Body of pancreas (tissue), 4 donors: ENCODE measurements around the gene HOXA3. TPM values are rescaled to one million over a fixed set of nuclear protein-coding genes. Genes with fewer than 3 reads are reported as not detected.

Experiments
- ATAC-seq: fragments of 150-250 bp; one replicate; pipeline ENCODE4 v1.9.1; 2016
- DNase-seq, 4 donors: peaks; one replicate each; pipeline ENCODE4 v3.0.0-alpha.2; 2019
- H3K27ac ChIP-seq, 4 donors: fragments of 200-600 bp; sonication (generic); 1 replicate in 3 of 4; 2 replicates in 1 of 4; pipeline versions ENCODE4 v1.5.1 to v1.6.1; 2016 to 2019; ENCODE audit warnings: mild to moderate bottlenecking in 1 of 4, mixed read lengths in 1 of 4, moderate library complexity in 1 of 4
- H3K27me3 ChIP-seq, 2 donors: fragments of 200-600 bp; sonication (generic); one replicate each; pipeline ENCODE4 v1.6.0; 2016; ENCODE audit warnings: mild to moderate bottlenecking in 1 of 2
- H3K36me3 ChIP-seq, 2 donors: fragments of 200-600 bp; sonication (generic); replicated peaks in 1 of 2; 2 replicates each; pipeline ENCODE4 v1.5.1; 2016; ENCODE audit warnings: low read depth in 2 of 2; ENCODE audit not compliant: insufficient read depth in 1 of 2
- H3K4me1 ChIP-seq: fragments of 200-600 bp; sonication (generic); one replicate; pipeline ENCODE4 v1.6.0; 2016
- H3K4me3 ChIP-seq, 2 donors: fragments of 200-600 bp; sonication (generic); 1 replicate in 1 of 2; 2 replicates in 1 of 2; pipeline ENCODE4 v1.5.1; 2016 to 2019
- H3K9me3 ChIP-seq, 3 donors: fragments of 200-600 bp; sonication (generic); 1 replicate in 2 of 3; 2 replicates in 1 of 3; pipeline ENCODE4 v1.5.1; 2016
- CTCF ChIP-seq, 7 experiments: fragments of 450-650 bp in 4 of 7; fragments of 200-600 bp in 3 of 7; sonication (generic) in 3 of 7; IDR thresholded peaks; one replicate each; pipeline ENCODE4 v1.5.1; 2016 to 2019; ENCODE audit warnings: antibody characterized with exemption in 7 of 7
- POLR2A ChIP-seq, 3 donors: fragments of 450-650 bp; IDR thresholded peaks; one replicate each; pipeline ENCODE4 v1.6.1; 2016; ENCODE audit warnings: antibody characterized with exemption in 3 of 3, mild to moderate bottlenecking in 2 of 3
- WGBS, 2 donors: methylation state at CpG; one replicate each; pipeline ENCODE4 v1.1.5; 2017; 5-methylcytosine and 5-hydroxymethylcytosine counted together
- intact Hi-C: fragments of 100-400 bp; cut with DNase I; formaldehyde crosslinking; loops from one replicate; pipeline ENCODE4 v1.15.1; 2023
- total RNA-seq, 2 donors: library from RNA; depleted of rRNA; stranded (reverse); fragments of >200 nt; gene quantifications; one replicate each; pipeline ENCODE4 v1.1.0, GENCODE V29; 2016

Gene HOXA3
- total RNA-seq, 2 donors from 2014 or later = 1.6 TPM; not detected in 1

DNA sequence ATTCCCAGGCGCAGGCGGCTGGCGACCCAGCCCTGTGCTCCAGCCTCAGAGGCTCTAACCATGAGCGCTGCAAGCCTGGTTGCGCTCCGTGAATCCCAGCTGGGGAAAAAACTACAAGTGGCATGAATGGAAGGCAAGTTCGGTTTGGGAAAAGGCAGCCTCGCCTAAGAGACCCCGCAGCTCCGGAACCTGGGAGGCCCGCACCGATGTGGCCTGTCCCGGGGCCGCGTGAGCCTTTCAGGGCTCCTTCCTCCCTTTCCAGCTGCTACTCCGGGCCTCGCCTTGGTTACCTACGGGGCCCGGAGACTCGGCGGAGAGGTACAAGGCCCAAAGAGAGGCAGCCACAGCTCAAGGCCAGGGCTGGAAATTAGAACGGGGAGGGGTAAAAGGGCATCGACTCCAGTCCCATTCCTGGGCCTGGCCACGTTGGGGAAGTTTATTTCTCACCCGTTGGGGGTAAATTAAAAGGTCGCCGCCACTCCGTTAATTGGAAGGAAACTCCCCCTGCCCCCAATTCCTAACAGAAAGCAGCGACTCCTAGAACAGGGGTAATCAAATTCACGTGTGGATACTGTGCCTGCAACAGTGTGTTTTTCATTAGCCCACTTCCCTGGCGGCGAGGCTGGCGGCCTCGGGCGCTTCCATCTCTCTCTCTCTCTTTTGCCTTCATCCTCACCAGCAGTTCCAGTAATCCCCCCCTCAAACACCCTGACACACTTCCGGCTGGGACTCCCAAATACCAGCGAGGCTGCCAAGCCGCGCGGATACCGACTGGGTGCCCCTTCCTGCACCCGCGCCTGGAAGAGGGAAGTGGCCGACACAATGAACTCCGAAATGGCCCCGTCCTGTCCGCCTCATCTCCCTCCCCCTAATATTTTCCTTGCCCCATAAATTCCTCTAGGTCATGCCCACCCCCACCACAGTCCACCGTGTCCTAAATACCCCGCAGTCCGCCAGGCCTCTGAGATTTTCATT lies 14.4 kb upstream of the HOXA3 start:
- Histone ChIP-seq H3K36me3 (no peaks in the 10 kb centered on the region), H3K4me1 (peaks cover 12% of the 10 kb centered on the region), H3K27ac (no peak overlapping the region), H3K4me3 (no peak overlapping the region), H3K9me3 (no peaks in the 10 kb centered on the region), H3K27me3 (peaks cover 0 to 76% of the 10 kb centered on the region in 2 donors)
- DNase-seq (no peak), ATAC-seq (no peak)
- no peak for TF ChIP-seq POLR2A (IDR thresholded peaks at IDR 0.05)
- intact Hi-C loops = loop anchor here (10.0 kb wide), 1 partner anchor 312 kb away; no protein-coding TSS in a partner anchor
- WGBS, 2 donors = 8 to 19% methylated on average over 37 to 50 of the region's 50 CpGs

DNA sequence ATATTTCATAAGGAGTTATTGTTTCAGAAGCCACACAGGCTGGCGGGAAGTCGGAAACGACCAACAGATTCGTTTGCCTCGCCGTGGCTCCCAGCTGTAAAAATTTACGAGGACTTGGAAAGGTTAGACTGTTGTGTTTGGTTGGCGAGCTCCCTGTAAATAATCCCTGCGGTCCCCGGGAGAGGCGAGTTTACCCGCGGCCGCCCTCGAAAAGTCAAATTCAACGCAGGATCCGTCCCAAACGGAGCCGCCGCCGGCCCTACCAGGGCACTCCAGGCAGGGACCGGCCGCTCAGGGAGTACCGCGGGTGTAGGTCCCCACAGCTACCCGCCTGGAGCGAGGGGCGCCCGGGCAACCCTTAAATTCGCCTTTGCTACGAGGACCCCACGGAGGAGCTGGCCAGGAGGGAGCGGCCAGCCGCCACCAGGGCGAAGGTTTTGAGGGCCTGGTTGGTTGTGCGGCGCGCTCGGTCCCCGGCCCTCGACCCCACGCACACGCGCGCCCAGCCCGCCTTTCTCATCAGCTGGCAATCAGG lies 13.7 kb upstream of the HOXA3 start:
- WGBS, 2 donors = 7 to 15% methylated on average over 17 to 46 of the region's 46 CpGs
- TF ChIP-seq POLR2A (IDR thresholded peaks at IDR 0.05) (no peak), CTCF (IDR thresholded peaks at IDR 0.05) (no peak)
- Histone ChIP-seq H3K36me3 (no peaks in the 10 kb centered on the region), H3K4me3 (no peak overlapping the region), H3K9me3 (no peaks in the 10 kb centered on the region), H3K27me3 (peaks cover 0 to 69% of the 10 kb centered on the region in 2 donors), H3K4me1 (peaks cover 17% of the 10 kb centered on the region), H3K27ac (no peak overlapping the region)
- ATAC-seq (no peak), DNase-seq (no peak)
- intact Hi-C loops = loop anchor here (10.0 kb wide), 1 partner anchor 311 kb away; no protein-coding TSS in a partner anchor

DNA sequence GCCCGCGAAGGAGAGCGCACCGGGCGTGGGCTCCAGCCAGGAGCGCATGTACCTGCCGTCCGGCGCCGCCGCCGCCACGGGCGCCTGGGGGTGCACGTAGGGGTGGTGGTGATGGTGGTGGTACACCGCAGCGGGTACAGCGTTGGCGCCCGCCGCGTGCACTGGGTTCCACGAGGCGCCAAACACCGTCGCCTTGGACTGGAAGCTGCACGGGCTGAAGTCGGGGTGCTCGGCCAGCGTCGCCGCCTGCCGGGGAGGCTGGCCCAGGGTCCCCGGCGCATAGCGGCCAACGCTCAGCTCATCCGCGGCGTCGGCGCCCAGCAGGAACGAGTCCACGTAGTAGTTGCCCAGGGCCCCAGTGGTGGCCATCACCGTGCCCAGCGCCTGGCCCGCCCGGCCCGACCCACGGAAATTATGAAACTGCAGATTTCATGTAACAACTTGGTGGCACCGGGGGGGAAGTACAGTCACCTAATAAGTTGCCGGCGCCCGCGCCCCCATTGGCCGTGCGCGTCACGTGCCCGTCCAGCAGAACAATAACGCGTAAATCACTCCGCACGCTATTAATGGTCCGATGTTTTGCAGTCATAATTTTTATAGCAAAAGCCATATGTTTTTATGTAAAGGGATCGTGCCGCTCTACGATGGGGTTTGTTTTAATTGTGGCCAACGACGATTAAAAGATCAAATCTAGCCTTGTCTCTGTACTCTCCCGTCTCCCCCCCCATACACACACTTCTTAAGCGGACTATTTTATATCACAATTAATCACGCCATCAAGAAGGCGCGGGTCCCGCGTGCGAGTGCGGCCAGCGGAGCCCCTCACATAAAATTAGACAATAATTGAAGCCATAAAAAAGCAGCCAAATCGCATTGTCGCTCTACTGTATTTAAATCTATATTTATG lies 13.0 kb upstream of the HOXA3 start, which contains the start of gene HOXA9:
HOXA9 (minus strand) TSS at position 449 of the 907 bp plus-strand sequence; CDS start at position 369, 80 bp downstream.
- ATAC-seq = no peak
- Histone ChIP-seq H3K9me3 (no peaks in the 10 kb centered on the region), H3K36me3 (no peaks in the 10 kb centered on the region), H3K4me3 (no peak within 1 kb of the TSS), H3K4me1 (peaks cover 24% of the 10 kb centered on the region), H3K27ac (no peak within 1 kb of the TSS), H3K27me3 (peaks cover 0 to 68% of the 10 kb centered on the region in 2 donors)
- peak in 1 of 4 donors; percentile 43 for DNase-seq
- WGBS, 2 donors = 7 to 17% methylated on average over 51 to 79 of the region's 82 CpGs
- intact Hi-C loops = loop anchor here (10.0 kb wide), 1 partner anchor 311 kb away; no protein-coding TSS in a partner anchor
- no peak for TF ChIP-seq POLR2A (IDR thresholded peaks at IDR 0.05)

DNA sequence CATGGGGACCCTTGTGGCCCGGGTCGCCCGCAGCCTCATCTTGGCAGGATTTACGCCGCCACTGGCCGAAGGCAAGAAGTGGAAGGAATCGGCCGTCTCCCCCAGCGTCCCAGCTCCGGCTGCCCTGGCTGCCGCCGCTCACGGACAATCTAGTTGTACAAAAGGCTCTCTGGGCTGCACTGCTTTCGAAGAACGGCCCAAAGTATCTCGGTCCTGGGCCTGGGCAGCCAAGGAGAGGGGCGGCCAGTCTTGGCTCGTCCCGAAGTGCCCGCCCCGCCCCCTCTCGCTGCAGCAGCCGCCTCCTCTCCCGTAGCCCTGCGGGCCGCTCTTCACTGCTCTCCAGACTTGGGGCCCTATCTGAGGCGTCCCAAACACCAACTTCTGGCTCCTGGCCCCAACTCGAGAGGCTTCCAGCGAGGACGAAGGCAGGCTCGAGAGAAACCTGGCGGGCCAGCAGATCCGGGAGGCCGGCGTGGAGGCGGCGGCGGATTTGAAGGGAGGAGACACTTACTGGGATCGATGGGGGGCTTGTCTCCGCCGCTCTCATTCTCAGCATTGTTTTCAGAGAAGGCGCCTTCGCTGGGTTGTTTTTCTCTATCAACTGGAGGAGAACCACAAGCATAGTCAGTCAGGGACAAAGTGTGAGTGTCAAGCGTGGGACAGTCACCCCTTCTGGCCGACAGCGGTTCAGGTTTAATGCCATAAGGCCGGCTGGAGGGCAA lies 12.1 kb upstream of the HOXA3 start:
- Histone ChIP-seq H3K4me1 (peaks cover 26% of the 10 kb centered on the region), H3K27ac (no peak overlapping the region), H3K9me3 (no peaks in the 10 kb centered on the region), H3K36me3 (no peaks in the 10 kb centered on the region), H3K4me3 (no peak overlapping the region), H3K27me3 (peaks cover 0 to 68% of the 10 kb centered on the region in 2 donors)
- 5 to 8% methylated on average over 27 to 47 of the region's 47 CpGs for WGBS, 2 donors
- no peak for ATAC-seq
- TF ChIP-seq CTCF (IDR thresholded peaks at IDR 0.05) (no peak), POLR2A (IDR thresholded peaks at IDR 0.05) (no peak)
- no peak for DNase-seq
- intact Hi-C loops = loop anchor here (10.0 kb wide), 1 partner anchor 310 kb away; no protein-coding TSS in a partner anchor

DNA sequence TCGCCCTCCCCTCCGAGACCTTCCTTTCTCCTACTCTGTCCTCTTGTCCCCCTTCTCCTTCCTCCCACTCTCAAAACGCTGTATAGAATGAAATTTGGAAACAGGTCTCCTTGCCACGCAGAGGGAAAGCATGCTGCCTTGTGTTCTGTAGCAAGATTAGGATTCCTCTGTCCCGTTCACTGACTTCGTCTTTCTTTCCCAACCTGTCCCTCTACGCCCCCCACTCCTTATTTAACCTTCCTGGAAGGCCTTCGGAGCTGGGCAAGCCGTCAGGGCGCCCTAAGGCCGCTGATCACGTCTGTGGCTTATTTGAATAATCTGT lies 11.6 kb upstream of the HOXA3 start:
- Histone ChIP-seq H3K36me3 (no peaks in the 10 kb centered on the region), H3K4me3 (no peak overlapping the region), H3K27me3 (peaks cover 0 to 67% of the 10 kb centered on the region in 2 donors), H3K9me3 (no peaks in the 10 kb centered on the region), H3K27ac (no peak overlapping the region), H3K4me1 (peaks cover 22% of the 10 kb centered on the region)
- WGBS, 2 donors = 9 to 19% methylated on average over 12 of the region's 12 CpGs
- ATAC-seq (no peak), DNase-seq (no peak)
- intact Hi-C loops = loop anchor here (10.0 kb wide), 1 partner anchor 309 kb away; no protein-coding TSS in a partner anchor
- TF ChIP-seq POLR2A (IDR thresholded peaks at IDR 0.05) = no peak
- no peak for TF ChIP-seq CTCF (IDR thresholded peaks at IDR 0.05)
